GM15510 (cell line): ENCODE measurements around the gene LRP2.

ENCODE experiments used
- POLR2A ChIP-seq: IDR thresholded peaks from 3 replicates; pipeline ENCODE4 v1.6.1; 2011; ENCODE audit warnings: borderline replicate concordance; ENCODE audit not compliant: insufficient read length; ENCODE audit errors: extremely low read depth

Gene LRP2

DNA sequence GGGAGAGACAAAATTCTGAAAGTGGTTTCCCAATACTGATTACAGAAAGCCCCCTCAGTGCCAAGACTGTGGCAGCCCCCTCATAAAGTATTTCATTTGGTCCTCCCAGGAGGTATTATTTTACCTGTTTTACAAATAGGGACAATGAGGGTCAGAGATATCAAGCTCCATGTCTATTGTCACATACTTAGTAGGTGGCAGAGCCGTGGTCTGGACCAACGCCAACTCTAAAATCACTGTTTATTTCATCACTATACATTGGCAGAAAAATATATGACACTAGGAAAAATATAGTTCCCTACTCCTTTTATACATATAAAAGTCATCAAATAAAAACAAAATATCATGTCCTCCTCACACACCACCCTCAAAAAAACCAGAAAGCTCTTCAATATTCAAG lies 224.4 kb downstream of the LRP2 start:
- no peak for TF ChIP-seq POLR2A

DNA sequence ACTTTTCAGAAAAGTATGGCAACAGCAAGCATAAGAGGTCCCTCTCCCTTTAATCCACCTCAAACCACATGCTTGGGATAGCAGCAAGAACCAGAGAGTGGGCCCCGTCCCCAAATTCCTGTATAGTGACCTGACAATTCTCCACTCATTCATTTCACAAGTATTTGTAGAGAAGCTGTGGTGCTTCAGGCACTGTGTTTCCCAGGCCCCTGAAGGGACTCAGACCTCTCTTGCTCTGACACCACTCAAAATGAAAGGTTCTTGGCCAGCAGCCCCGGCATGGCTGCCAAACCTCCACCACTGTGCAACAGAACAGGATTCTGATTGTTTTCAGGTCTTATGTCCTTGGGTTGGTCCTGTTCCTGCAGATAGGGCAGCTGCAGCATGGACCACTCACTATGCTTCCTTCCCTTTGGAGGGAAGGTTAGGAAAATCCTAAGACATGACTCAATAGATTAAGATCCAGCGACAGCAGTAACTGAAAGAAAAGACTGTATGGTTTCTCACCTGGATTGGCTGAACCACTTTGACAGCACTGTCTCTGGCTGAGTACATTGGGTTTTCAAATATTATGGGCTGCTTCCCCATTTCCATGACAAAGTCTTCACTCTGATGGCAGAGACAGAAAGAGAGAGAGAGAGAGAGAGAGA lies 225.3 kb downstream of the LRP2 start:
- no peak for TF ChIP-seq POLR2A

DNA sequence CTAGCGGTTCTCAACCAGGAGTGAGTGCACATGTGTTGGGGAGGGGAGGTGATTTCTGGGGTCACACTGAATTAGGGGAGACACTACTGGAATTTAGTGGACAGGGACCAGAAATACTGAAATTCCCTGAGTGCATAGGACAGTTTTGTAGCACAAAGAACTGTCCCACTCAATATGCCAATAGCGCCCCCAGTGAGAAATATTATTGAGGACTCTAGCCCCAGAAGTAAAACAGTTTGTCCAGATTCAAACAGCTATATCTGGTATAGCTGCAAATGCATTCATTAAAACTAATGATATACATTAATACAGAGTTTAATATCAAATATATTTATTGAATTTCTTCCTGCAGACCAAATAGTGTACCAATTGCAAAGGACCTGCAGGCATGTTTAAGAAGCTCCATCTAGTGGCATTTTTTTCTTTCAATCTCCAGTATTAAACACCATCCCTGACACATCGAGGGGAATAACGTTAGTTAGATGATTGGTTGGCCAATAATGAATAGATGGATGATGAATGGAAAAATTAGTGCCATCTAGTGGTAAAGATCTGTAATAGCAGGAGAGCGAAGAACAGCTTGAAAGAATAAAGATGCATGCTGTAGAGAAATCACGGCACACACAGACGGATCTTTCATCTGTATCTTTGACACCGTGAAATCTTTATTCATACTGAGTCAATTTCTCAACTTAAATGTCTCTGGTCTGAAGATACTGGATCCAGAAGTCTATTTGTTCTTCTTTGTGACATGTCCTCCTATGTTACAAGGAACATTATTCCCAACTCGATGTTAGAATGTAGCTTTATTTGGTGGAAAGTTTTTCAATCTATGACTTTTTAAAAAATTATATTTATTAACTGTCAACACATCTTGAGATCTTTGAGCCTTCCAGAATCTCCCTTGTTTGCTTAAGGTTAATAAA lies 230.5 kb downstream of the LRP2 start:
- no peak for TF ChIP-seq POLR2A

DNA sequence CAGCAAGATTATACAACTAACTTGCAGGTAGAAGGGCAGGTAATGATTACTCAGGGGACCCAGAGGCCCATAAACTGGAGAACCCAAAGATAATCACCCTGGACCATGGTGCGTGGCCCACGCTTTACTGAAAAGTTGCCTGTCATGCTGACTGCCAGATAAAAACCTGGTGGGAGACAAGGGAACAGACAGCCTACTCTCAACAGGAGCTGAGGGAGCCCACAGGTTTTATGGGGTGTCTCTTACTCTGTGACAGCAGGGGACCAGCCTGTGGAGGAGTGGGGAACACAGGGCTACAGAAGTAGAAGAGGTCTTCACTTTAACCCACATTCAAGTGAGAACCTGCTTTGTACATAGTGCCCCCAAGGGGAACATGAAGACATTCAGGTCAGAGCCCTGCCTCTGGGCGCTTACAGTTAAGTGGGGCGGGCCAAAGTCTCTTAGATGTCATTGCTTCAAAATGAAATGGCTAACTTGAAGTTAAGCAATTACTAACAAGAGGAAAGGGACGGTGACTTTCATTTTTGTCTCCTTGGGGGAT lies 232.6 kb downstream of the LRP2 start:
- no peak for TF ChIP-seq POLR2A

DNA sequence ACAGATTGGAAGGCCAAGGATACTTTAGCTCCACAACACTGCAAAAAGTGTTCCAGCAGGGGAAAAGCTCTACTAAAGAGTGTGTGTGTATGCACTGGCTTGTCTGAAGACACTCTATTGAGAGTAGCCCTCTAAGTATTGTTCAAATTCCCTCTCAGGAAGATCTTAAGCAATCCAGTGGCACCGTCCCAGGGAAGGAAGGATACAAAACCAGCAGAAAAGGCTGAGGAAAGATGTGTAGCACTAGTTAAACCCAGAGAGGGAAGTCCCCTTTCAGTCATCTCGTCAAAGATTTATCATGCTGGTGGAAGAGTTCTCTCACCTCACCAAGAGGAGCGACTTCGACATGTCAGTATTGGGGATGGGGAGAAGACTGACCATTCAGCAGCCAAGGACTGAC lies 242.5 kb downstream of the LRP2 start:
- TF ChIP-seq POLR2A = no peak

DNA sequence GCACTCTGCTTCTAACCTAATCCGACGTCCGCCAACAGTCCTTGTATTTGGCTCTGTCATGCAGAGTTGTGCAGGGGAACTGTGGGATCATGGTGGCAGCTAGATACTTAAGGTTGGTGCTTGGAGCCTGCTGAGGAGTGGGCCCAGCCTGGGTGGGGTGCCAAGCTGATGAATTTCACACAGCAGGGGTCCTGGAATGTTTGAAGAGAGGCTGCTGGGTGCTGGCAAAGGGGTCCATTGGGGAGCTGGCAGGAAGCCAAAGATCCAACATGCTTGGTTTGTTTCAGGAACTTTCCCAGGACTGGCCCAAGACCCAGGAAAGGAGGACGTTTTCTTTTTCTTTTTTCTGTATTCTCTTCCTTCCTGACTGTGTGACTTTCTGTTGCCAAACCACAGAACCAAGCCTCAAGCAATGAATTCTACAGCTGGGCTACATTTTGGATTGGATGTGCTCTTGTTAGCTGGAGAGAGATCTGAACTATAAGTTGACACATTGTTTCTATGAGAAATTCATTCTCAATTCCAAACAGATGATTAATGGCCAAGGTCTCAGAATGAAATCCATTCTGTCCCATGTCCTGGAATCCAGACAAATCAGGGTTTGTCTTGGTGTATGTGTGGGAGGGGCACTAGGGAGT lies 243.1 kb downstream of the LRP2 start:
- TF ChIP-seq POLR2A = no peak

DNA sequence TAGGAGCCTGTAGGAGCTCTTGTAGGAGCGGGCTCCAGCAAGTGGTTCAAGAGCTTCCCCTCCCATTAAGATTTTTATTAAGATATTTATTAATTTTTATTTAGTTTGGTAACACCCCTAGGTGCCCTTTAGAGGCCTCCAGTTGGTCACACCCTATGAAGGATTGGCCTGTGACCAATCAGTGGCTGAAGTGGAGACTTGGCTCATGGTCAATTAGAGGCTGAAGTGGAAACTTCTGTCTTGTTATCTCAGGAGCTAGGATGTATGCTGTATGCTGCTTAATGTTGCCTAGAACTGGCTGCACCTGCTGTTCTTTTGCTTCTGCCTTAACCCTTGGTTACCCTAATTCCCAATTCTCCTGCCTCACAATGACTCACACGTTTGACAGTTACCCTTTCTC lies 244.3 kb downstream of the LRP2 start:
- no peak for TF ChIP-seq POLR2A

DNA sequence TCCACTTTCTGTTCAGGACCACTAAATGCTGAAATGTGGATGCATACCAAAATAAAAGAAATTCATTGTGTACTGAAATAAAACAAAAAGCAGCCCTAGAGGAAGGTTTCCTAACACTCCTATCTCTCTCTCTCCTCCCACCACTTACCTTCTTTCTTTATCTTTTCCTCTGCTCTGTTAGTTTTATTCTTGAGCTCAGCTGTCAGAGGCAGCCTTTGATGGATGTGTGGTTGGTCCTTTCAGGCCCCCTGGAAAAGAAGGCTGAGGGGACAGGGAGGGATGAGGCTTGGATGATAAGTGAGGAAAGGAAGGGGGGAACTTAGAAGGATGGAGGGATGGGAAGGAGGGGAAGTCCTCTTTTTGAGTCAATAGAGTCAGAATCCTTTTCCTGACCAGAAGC lies 245.3 kb downstream of the LRP2 start:
- no peak for TF ChIP-seq POLR2A

DNA sequence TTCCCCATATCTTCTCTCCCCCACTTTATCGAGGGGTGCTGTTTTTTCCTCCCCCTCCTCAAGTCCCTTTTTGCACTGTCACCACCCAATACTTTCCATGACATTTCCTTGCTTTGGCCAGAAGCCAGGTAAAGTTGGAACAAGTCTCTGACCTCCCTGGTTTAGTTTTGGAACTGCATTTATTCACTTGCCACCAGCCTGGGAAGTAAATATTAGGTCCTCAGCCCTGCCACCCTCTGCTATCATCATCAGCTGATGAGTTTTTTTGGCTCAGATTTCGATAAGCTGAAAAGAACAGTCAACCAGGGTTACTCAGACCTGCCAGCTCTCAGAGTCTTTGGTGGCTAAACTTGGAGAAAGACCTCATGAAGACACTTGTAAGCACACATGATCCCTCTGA lies 246.0 kb downstream of the LRP2 start:
- no peak for TF ChIP-seq POLR2A

DNA sequence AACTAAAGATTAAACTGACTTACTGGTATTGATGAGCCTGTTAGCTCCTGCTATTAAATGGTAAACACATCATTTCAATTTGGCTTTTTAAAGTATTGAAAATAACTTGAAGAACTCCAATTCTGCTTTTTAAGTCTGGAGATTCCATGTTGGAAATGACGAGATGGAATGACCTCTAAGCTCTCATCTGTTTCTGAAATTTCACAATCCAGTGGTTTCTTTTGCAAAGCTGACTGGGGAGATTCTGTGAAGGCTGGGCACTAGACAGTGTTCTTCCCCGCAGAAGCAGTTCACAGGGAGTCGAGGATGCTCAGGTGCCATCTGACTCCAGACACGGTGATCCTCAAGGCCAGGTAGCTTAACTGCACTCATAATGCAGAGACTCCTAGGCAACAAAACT lies 248.3 kb downstream of the LRP2 start:
- TF ChIP-seq POLR2A = no peak

DNA sequence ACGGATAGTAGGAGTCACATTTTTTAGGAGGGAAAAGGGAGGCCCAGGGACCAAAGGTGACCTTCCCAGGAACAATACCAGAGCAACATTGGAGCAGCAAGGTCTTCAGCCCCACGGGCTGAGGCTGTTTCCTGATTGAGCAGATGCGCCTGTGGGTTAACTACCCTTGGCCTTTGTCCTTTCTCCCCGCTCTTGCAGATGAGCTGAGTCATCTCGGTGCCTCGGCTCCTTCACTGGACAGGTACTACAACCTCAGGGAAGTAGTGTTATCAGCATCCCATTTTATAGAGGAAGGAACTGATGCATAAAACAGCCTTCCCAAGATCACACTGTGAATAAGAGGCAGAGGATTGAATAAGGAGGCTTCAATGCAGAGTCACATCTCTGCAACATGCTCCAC lies 249.5 kb downstream of the LRP2 start:
- no peak for TF ChIP-seq POLR2A

DNA sequence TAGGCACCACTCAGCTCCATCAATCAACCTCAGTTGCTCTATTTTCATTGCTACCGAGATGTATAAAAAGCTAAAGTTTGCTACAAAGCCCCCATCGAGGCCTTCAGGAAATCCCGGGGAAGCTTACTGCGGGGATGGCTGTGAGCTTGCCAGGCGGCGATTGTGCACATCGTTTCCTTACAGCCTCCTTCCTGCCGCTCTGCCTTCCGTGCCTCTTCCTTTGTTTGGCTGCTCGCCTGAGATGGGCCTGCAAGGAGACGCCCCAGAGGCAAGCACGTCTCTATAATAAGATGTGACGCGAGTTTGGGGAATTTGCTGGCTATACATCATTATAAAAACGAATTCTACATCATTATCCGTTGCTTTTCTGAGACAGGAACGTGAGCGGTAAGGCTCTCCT lies 251.4 kb downstream of the LRP2 start:
- no peak for TF ChIP-seq POLR2A

DNA sequence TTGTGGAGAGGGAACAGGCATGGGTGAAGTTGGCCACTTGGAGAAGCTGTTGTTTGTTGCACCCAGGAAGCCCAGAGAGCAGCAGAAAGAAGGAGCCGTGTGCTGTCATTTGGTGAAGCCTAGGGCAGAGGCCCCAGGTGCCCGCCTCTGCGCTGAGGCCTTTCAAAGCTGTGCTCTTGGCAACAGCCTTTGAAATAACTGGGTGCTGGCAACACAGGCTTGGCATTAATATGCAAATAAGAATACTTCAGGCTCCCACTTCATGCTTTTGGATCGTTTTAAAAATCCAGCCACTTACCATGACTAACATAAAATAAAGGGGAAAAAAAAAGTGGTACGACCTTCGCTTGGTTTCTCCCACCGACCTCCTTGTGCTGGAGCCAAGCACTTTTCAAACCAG lies 251.9 kb downstream of the LRP2 start:
- TF ChIP-seq POLR2A = no peak

DNA sequence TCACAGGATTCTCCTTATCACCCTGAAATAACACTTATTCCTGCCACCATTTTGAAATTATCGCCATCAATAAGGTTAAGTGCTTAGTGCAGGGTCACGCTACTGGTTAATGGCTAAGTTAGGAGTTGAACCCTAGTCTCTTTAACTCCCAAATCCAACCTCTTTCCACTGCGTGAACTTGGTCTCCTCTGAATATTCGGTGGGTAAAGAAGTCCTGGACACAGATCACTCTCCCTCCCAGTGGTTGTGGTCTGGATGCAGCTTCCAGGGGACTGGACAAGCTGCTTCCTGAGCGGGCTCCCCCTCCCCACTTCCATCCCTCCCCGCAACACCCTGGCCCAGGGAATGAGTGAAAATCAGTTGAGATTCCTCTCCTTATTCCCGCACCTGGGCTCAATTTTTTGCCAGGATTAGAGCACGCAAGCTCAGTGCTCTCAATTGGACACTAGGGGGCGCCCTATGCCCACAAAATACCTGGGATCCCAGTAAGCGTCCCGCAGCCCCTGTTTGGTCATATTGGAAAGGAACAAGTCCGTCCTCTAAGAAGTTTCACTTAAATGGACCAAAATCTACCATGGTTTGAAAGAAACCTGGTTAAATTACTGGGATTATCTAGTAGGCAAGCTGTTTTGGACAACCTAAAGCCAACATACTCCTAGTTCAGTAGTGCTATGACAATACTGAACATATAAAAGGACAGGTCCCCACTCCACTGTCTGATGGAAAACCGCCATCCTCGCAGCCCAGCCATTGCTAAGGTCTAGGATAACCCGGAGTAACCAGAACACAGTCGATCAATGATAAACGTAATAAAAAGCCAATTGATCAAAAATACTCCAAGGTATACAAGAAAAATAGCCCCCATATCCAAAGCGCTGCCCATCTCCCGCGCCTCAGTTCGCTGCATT lies 252.6 kb downstream of the LRP2 start:
- TF ChIP-seq POLR2A = no peak
